Uterus (tissue), 2 donors: ENCODE measurements around the gene PGAM1.
A peak's percentile ranks its signal among the peaks of the same experiment; 100 is the strongest.

ENCODE experiments used
- POLR2A ChIP-seq, 2 donors: fragments of 450-650 bp; IDR thresholded peaks; one replicate each; pipeline ENCODE4 v1.6.1; 2016; ENCODE audit warnings: antibody characterized with exemption in 2 of 2, mild to moderate bottlenecking in 1 of 2, moderate library complexity in 1 of 2
- TF ChIP-seq, protein P1 (sequence below), 4 experiments: fragments of 200-600 bp in 2 of 4; fragments of 450-650 bp in 2 of 4; sonication (generic) in 2 of 4; IDR thresholded peaks; one replicate each; pipeline ENCODE4 v1.5.1; 2016 to 2019; ENCODE audit warnings: antibody characterized with exemption in 4 of 4, mild to moderate bottlenecking in 2 of 4, moderate library complexity in 1 of 4

DNA sequence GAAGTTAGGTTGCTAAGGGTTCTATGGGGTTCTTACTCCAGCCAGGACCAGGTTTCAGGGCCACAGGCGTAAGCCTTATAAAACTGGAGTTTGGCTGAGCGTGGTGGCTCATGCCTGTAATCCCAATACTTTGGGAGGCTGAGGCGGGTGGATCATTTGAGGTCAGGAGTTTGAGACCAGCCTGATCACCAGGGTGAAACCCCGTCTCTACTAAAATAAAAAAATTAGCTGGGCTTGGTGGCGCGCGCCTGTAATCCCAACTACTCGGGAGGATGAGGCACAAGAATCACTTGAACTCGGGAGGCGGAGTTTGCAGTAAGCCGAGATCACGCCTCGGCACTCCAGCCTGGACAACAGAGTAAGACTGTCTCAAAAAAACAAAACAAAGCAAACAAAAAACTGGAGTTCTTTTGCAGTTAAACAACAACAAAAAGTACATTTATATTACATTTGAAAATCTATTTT is 24.5 kb upstream of the PGAM1 start:
- TF ChIP-seq POLR2A (IDR thresholded peaks at IDR 0.05): no peak
- TF ChIP-seq, protein P1, sequence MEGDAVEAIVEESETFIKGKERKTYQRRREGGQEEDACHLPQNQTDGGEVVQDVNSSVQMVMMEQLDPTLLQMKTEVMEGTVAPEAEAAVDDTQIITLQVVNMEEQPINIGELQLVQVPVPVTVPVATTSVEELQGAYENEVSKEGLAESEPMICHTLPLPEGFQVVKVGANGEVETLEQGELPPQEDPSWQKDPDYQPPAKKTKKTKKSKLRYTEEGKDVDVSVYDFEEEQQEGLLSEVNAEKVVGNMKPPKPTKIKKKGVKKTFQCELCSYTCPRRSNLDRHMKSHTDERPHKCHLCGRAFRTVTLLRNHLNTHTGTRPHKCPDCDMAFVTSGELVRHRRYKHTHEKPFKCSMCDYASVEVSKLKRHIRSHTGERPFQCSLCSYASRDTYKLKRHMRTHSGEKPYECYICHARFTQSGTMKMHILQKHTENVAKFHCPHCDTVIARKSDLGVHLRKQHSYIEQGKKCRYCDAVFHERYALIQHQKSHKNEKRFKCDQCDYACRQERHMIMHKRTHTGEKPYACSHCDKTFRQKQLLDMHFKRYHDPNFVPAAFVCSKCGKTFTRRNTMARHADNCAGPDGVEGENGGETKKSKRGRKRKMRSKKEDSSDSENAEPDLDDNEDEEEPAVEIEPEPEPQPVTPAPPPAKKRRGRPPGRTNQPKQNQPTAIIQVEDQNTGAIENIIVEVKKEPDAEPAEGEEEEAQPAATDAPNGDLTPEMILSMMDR (IDR thresholded peaks at IDR 0.05): peak in 1 of 4 experiments; percentile 12
